Left colon (tissue), 2 donors: Measurements from ENCODE around the gene AHRR. TPM values are rescaled to one million over a fixed set of nuclear protein-coding genes. Genes with fewer than 3 reads are reported as not detected.

ENCODE experiments used
- ATAC-seq: fragments of 200-7000 bp; cut with Tn5 transposase; one replicate; pipeline ENCODE4 v1.9.1; 2020; ENCODE audit warnings: mild to moderate bottlenecking, moderate library complexity
- DNase-seq, 2 donors: peaks; one replicate each; pipeline ENCODE4 v3.0.0-alpha.2; 2020
- intact Hi-C, 2 donors: fragments of 100-400 bp; cut with DNase I in 1 of 2; cut with micrococcal nuclease in 1 of 2; formaldehyde crosslinking; loops; one replicate each; pipeline versions ENCODE4 v1.11.2 to v1.14.0; 2022; cut with DNase I, micrococcal nuclease
- total RNA-seq, 2 donors: library from RNA; stranded (reverse); fragmentation: NEBNext Ultra II Directional; extraction: Animal tissue kit (Norgen Biotek cat#: 25700); gene quantifications; one replicate each; pipeline ENCODE4 v1.2.1, GENCODE V29; 2021
- donor health status: DM: no; HTN: no; CAD: no.
- donor health status: DM: yes; HTN: yes; CAD: no.

AHRR gene
- total RNA-seq, 2 donors from 2014 or later: 1.6 to 3.3 TPM

DNA sequence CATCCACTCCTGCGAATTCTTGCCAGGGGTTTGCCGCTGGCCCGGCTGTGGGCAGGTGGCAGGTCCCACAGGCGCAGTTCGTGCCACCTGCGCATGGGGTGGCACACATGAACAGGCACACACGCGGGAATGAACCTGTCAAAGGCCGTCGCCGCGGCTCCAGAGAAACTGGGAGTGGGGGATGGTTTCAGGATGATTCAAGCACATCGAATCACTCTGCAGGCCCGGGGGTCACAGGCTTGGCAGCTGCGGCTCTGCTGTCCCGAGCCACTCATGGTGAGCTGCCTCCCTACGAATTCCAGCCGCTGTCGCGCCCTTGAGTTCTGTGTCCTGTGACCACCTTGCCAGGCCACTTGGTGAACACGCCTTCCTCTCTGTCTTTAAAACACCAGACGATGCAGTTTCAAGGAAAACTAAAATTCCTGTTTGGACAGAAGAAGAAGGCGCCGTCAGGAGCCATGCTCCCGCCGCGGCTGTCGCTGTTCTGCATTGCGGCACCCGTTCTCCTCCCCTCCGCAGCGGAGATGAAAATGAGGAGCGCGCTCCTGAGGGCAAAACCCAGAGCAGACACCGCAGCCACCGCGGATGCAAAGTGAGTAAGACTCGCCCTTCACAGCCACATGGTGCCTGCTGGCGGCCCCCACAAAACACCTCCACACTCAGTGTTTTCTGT lies 106.0 kb downstream of the AHRR start:
- intact Hi-C loops: no loop called here
- DNase-seq (no peak), ATAC-seq (no peak)

DNA sequence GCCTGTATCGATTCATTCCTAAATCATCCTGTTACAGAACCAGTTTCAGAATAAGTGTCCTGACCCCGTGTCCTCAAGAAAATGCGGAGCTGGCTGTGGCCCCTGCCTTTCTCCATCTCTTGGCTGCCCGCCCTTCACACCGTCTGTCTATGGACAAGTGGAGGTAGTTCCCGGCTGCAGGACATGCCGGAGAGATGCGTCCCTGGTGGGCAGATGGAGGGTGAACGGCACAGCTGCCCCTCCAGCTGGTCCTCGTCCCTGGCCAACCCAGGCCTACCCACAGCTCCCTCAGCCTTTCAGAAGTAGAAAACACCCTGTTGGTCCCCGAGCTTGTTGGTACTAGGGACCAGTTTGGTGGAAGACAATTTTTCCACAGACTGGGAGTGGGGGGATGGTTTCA lies 106.7 kb downstream of the AHRR start:
- intact Hi-C loops: no loop called here
- ATAC-seq (no peak), DNase-seq (no peak)

DNA sequence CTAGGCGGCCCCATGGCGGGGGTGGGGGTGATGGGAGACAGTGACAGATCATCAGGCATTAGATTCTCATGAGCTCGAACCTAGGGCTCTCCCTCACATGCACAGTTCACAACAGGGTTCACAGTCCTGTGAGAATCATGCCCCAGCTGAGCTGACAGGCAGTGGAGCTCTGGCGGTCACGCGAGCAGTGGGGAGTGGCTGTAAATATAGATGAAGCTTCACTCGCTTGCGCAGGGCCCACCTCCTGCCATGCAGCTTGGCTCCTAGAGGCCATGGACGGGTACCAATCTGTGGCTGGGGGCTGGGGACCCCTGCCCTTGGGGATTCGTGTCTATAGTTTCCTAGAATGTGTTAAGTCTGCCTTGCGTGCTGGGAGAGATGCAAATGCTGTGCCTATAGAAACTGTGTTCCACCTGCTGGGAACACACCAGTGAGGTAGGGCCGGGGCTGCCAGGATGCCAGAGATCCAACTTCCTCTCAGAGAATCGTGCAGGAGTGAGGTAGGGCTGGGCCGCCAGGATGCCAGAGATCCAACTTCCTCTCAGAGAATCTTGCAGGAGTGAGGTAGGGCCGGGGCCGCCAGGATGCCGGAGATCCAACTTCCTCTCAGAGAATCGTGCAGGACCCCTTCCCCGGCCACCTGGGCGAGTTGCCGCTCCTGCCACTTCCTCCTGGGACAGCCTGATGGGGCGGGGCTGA lies 107.4 kb downstream of the AHRR start:
- intact Hi-C loops: no loop called here
- no peak for ATAC-seq
- no peak for DNase-seq

DNA sequence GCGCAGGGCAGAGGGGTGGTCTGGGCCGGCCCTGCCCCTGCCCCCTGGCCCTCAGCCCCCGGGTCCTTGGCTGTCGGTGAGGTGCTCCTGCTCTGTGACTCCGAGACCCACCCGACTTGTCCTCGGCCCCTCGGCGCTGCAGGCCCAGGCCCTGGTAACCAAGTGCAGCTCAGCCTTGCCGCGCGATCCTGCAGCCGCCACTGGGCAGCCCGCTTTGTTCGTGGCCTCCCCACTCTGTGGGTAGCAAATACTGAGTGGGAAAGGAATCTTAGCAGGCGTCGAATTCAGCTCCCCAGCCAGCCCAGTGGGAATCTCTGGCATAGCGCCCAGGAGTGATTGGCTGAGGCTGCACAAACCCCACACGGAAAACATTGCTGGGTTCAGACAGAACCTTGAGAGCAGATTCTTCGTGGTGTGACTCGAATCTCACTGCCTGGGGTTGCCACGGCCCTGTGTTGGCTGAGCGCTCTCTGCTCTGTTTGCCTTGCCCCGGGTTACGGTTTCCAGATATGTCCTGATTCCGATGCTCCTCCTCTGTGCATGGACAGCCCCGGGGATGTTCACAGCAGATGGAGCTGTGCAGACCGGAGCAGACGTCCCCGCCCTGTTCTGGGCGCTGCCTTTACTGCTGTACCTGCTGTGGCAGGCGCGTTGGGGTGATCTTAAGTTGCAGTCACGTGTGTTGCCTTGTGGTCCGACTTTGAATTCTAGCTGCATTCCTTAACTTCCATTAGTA lies 108.1 kb downstream of the AHRR start:
- DNase-seq (peak; percentile 64 to 69), ATAC-seq (peak; percentile 82)
- intact Hi-C loops: loop anchor here in 1 of 2 donors (10.0 kb wide), 1 partner anchor 115 kb away; no protein-coding TSS in a partner anchor

DNA sequence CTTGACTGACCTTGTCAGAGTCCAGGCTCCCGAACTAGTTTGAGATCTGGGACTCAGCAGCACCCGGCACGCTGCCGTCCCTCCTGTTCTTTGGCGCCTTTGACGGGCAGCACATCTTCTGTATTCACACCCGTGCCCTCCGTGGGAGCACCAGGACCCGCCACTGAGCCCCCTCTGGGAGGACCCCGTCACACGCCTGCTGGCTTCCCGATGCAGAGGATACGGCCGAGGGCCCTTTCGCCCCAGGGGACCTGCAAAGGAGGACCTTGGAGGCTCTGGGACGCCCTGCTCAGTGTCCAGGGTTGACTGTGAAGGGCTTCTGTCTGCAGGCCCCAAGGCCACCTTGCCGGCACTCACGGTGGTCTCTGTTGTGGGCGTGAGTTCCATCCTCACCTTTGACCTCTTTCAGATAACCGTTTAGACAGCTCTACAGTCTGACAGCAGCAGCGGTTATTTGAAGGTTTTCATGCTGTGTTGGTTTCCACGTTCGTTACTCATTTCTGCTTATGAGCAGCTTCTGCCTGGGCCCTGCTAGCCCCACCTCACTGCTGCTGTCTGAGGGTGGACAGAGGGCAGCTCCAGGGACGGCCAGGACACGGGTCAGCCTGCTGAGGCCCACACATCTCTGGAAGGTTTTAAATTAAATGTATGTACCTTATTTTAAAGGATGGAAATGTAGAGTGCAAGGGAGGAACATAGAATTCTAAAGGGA lies 108.9 kb downstream of the AHRR start:
- DNase-seq (no peak), ATAC-seq (no peak)
- intact Hi-C loops: loop anchor here in 1 of 2 donors (10.0 kb wide), 1 partner anchor 116 kb away; no protein-coding TSS in a partner anchor

DNA sequence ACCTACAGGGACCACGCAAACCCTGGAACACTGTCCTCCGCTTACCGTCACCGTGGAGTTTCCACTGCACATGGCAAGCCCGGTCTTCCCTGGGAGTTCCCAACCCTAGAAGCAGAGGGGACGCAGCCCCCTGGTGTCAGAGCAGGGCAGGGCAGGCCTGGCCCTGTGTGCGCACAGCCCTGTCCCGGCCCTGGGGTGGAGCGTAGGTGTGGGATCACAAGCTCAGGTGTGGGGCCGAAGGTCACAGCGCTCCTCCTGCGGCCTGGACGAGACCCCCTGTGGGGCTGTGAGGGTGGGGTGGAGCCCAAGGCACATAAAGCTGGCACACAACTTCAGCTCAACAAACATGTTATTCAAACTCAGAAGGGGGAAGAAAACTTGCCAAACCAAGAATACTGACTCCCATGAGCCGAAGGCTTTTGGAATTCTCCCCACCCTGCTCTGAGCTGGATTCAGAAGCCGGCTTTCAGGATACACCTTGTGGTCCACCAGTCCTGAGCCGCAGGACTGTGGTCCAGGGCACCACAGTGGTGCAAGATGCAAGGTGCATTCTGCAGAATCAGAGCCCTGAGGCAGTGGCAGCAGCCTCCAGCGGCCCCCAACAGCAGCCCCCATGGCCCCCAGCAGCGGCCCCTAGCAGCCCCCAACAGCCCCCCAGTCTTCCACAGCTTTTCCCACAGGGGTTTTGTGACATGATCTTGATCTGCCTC lies 109.6 kb downstream of the AHRR start:
- intact Hi-C loops: loop anchor here in 1 of 2 donors (10.0 kb wide), 1 partner anchor 116 kb away; no protein-coding TSS in a partner anchor

DNA sequence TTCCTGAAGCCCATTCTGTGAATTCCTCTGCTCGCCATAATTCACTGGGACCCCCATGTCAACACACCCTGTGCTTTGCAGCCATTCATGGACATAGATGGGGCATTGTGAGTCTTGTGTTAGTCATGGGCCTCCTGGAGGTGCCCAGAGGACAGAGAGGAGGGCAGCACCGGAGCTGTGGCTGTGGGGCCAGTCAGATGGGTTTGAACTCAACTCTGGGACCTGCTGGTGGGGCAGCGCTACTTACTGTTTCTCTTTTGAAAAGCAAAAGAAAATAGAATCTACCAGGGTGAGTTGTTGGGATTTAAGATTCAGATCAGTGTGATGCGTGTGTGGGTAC lies 110.2 kb downstream of the AHRR start:
- no peak for ATAC-seq
- DNase-seq: no peak
- intact Hi-C loops: loop anchor here in 1 of 2 donors (10.0 kb wide), 1 partner anchor 117 kb away; no protein-coding TSS in a partner anchor

More for the DNA sequence above, 109.6 kb downstream of the AHRR start:
- ATAC-seq (peak; percentile 87), DNase-seq (peak; percentile 64 to 79)

DNA sequence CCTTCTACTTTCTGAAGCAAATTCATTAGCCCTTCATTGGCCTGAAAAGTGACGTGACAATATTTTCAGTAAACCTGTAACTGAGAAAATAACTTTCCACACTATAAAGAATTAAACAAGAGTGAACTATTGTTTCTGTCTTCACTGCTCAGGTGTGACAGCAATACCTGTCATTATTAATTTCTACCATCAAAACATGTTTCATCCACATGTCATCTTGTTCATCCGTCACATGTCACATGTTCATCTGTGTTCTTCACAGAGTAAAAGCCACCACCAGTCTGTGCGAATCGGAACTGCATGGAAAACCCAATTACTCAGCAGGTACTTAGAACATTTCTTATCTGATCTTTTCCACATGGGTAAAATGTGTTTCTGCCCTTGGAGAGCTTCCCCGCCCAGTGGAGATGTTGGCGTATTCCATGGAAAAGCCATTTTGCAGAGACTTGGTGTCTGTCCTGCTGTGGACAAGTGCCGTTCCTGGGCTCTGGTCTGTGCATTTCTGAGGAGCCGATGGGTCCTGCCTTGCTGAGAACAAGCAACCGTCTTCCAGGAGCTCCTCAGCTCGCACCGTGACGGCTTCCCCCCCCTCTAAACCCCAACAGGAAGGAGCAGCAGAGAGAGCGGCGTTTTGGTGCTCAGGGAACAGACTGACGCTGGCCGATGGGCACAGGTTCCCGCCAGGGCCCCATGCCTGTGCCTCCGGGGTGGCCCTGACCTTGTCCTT lies 110.8 kb downstream of the AHRR start:
- ATAC-seq: no peak
- peak in 1 of 2 donors; percentile 19 for DNase-seq
- intact Hi-C loops: loop anchor here in 1 of 2 donors (10.0 kb wide), 1 partner anchor 118 kb away; no protein-coding TSS in a partner anchor

DNA sequence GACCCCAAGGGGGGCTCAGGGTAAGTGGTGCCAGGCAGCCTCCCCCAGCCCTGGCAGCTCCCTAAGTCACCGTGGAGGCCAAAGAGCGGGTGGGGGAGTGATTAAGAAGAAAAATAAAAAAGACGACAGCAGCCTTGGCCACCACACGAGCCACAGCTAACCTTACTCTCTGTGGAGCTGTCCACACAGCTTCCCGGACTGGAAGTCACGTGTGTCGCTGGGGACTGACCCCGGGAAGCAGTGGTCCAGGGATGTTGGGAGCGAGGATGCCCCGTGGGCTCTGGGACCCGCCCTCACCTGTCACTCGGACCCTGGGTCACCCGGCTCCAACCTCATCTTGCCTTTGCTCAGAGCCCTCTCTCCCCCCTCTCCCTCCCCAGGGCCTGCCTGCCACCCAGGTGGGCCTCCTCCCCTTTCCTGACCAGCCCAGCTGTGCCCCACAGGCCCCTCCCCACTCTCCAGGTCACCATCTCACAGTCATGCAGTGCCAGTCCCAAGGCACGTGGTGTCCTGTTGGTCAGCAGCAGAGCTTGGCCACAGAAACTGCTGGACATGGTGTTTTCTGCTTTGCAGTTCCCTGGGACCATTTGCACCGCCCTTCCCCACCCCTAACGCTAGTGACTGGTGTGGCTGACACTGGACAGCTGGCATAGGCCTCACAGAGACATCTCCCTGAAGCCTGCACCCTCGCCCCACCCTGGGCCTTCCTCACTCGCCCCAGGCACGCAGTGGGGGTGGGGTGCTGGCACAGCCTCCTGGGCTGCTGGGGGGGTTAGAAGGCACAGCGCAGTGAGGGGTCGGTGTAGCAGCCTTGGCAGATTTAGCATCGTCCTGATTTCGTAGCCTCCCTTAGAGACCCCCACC lies 111.6 kb downstream of the AHRR start:
- DNase-seq: peak in 1 of 2 donors; percentile 20
- intact Hi-C loops: loop anchor here in 1 of 2 donors (10.0 kb wide), 1 partner anchor 118 kb away; no protein-coding TSS in a partner anchor
- no peak for ATAC-seq

DNA sequence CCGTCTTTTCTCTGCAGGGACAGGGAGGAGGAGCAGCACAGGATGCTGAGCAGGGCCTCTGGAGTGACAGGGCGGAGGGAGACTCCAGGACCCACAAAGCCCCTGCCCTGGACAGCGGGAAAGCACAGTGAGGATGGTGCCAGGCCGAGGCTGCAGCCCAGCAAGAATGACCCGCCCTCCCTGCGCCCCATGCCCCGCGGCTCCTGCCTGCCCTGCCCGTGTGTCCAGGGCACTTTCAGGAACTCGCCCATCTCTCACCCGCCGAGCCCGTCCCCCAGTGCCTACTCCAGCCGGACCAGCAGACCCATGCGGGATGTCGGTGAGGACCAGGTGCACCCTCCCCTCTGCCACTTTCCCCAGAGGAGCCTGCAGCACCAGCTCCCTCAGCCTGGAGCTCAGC lies 112.3 kb downstream of the AHRR start:
- ATAC-seq (no peak), DNase-seq (no peak)
- intact Hi-C loops: loop anchor here in 1 of 2 donors (10.0 kb wide), 1 partner anchor 119 kb away; no protein-coding TSS in a partner anchor

DNA sequence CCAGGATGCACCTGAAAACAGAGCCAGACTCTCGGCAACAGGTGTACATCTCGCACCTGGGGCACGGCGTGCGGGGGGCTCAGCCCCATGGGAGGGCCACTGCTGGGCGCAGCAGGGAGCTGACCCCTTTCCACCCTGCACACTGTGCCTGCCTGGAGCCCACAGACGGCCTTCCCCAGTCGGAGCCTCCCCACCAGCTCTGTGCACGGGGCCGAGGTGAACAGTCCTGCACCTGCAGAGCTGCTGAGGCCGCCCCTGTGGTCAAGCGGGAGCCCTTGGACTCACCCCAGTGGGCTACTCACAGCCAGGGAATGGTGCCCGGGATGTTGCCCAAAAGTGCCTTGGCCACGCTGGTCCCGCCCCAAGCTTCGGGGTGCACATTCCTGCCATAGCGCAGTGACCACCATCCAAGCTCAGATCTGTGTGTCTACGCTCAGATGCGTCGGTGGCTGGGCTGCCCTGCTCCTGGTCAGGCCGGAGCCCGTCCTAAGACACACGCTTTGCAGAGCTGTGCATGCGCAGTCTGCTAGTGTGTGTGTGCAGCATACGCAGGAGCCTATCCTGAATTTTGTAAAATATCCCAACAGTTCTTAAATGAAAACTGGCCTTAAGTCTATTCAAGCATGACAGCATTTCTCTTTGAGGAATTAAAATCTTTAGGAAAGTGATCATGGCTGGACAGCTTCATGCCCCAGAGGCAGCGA lies 113.1 kb downstream of the AHRR start:
- ATAC-seq (no peak), DNase-seq (peak in 1 of 2 donors; percentile 19)
- intact Hi-C loops: loop anchor here in 1 of 2 donors (10.0 kb wide), 1 partner anchor 120 kb away; no protein-coding TSS in a partner anchor

DNA sequence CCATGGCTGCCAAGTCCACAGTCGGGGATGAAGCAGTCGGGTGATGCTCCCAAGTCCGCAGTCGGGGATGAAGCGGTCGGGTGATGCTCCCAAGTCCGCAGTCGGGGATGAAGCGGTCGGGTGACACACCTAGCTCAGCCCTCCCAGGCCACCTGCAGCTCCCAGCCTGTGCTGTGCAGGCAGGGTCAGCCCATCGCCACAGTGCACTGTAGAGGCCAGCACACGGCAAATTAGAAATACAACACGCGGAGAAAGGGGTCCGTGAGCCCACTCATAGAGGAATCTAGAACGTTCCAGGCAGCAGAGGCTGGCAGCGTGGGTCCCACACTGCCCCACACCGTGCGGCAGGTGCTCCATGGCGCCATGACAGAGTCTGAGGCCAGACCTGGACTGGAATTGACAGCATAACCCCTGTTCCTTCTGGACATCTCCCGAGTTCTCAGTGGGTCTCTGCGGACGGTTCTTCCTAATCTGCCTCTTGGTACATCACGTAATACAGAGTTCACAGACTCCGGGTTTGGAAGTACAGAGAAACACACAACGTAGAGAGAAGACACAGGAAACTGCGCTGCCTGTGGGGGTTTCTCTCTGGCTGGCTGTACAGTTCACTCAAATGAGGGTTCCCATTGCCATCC lies 113.8 kb downstream of the AHRR start:
- DNase-seq (peak in 1 of 2 donors; percentile 11), ATAC-seq (no peak)
- intact Hi-C loops: loop anchor here in 1 of 2 donors (10.0 kb wide), 1 partner anchor 120 kb away; no protein-coding TSS in a partner anchor

DNA sequence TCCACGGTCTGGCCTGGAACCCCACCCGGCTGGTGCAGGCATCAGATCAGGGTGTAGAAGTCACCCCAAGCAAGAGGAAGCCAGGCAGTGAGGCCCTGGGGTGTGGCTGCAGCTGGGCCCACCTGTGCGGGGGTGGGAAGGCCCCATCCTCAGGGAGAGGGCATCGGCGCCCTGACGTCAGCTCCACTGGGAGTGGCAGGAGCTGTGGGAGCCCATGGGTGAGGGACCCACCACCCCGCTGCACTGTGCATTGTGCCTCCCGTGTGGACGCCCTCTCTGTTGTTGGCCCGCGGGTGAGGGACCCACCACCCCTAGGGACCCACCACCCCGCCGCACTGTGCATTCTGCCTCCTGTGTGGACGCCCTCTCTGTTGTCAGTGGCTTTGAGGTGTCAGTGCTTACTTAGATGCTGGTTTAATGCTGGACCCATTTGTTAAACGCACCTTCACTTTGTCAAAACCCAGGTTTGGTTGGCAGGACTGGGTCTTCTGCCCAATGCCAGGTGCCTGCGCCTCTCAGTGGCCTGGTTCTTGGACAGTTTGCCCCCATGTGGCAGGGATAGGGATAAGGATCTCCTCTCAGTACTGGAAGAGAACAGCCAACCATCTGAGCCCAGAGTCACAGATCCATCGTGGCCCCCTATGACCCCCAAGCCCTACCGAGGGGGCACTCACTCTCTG lies 114.6 kb downstream of the AHRR start:
- ATAC-seq (peak; percentile 76), DNase-seq (peak in 1 of 2 donors; percentile 22)
- intact Hi-C loops: loop anchor here in 1 of 2 donors (10.0 kb wide), 1 partner anchor 121 kb away; no protein-coding TSS in a partner anchor

DNA sequence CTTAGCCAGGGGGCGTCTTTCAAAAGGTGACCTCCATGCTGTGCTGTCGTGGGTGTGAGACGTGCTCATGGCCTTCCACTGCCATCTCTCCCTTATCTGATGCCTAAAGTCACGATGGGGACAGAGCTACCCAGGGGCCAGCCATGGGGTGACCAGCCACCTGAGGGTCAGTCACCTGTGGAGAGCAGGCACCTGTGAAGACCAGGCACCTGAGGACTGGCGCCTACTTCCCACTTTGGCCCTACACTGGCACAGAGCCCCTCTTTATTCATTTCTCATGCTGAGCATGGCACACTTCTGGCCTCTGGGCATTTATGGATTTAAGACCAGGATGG lies 115.1 kb downstream of the AHRR start:
- intact Hi-C loops: loop anchor here in 1 of 2 donors (10.0 kb wide), 1 partner anchor 122 kb away; no protein-coding TSS in a partner anchor
- no peak for DNase-seq
- no peak for ATAC-seq
